Measurements from ENCODE around the gene NCKAP5L.
"Not testable (repeated sequence)": the region's sequence is repeated elsewhere in the genome, so short reads cannot be mapped to it uniquely, and the experiment has no call there.

NCKAP5L gene

GRCh38 chr12:49790741-49791555, 37.3 kb downstream of the NCKAP5L start:
- Mint-ChIP-seq H3K27me3 (no peaks in the 10 kb centered on the region), H3K4me1 (no peaks in the 10 kb centered on the region), H3K9me3 (peaks cover 6% of the 10 kb centered on the region), H3K27ac (ENCODE audit: low read depth) (peak overlapping the region; percentile 27), H3K4me3 (no peak overlapping the region), H3K36me3 (ENCODE audit: insufficient read depth) (peaks cover 5% of the 10 kb centered on the region)
- DNase-seq (ENCODE audit: low spot score in 2 of 2) (no peak), ATAC-seq (replicated peaks; ENCODE audit: extremely low read depth, poor library complexity, severe bottlenecking) (no peak)

GRCh38 chr12:49789992-49790391, 38.2 kb downstream of the NCKAP5L start:
- H3K27ac Mint-ChIP-seq (ENCODE audit: low read depth), result peak overlapping the region; percentile 27
- no peaks in the 10 kb centered on the region for H3K27me3 Mint-ChIP-seq
- no peak for ATAC-seq (replicated peaks; ENCODE audit: extremely low read depth, poor library complexity, severe bottlenecking)

DNA sequence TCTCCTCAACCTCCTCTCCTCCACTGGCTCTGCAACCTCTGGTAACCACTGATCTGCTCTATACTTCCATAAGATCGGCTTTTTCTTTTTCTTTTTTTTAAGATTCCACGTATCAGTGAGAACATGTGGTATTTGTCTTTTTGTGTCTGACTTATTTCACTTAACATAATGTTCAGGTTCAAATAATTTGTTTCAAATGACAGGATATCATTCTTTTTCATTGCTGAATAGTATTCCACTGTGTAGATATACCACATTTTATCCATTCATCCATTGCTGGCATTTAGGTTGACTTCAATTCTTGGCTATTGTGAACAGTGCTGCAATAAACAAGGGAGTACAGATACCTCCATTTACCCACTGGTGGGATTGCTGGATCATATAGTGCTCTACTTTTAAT, 40.5 kb downstream of the NCKAP5L start:
- H3K36me3 Mint-ChIP-seq (ENCODE audit: insufficient read depth), result peaks cover 5% of the 10 kb centered on the region
- H3K27me3 Mint-ChIP-seq, result peaks cover 13% of the 10 kb centered on the region
- no peak overlapping the region for H3K27ac Mint-ChIP-seq (ENCODE audit: low read depth)
- no peak overlapping the region for H3K4me3 Mint-ChIP-seq
- H3K4me1 Mint-ChIP-seq, result no peaks in the 10 kb centered on the region
- peaks cover 6% of the 10 kb centered on the region for H3K9me3 Mint-ChIP-seq
- no peak for DNase-seq (ENCODE audit: low spot score in 2 of 2)
- ATAC-seq (replicated peaks; ENCODE audit: extremely low read depth, poor library complexity, severe bottlenecking), result no peak

More at GRCh38 chr12:49789992-49790391, 38.2 kb downstream of the NCKAP5L start:
- H3K4me3 Mint-ChIP-seq, result no peak overlapping the region
- H3K36me3 Mint-ChIP-seq (ENCODE audit: insufficient read depth), result peaks cover 2% of the 10 kb centered on the region
- DNase-seq (ENCODE audit: low spot score in 2 of 2), result no peak
- H3K9me3 Mint-ChIP-seq, result peaks cover 6% of the 10 kb centered on the region
- no peaks in the 10 kb centered on the region for H3K4me1 Mint-ChIP-seq

DNA sequence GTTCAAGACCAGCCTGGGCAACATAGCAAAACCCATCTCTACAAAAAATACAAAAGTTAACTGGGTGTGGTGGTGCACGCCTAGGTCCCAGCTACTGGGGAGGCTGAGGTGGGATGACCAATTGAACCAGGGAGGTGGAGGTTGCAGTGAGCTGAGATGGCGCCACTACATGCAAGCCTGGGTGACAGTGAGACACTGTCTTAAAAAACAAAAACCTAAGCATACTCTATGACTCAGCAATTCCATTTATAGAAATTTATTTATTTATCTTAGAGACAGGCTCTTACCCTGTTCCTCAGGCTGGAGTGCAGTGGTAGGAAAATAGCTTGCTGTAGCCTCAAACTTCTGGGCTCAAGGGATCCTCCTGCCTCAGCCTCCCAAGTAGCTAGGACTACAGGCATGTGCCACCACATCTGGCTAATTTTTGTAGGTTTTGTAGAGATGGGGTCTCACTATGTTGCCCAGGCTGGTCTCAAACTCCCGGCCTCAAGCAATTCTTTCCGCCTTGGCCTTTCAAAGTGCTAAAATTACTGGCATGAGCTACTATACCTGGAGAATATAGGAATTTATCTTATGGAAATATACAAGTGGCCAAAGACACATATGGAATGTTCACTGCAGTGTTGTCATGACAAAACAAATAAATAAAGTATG, 43.3 kb downstream of the NCKAP5L start:
- Mint-ChIP-seq H3K36me3 (ENCODE audit: insufficient read depth) (peaks cover 5% of the 10 kb centered on the region), H3K4me3 (no peak overlapping the region), H3K4me1 (no peaks in the 10 kb centered on the region), H3K9me3 (peaks cover 6% of the 10 kb centered on the region), H3K27ac (ENCODE audit: low read depth) (no peak overlapping the region), H3K27me3 (peaks cover 27% of the 10 kb centered on the region)
- DNase-seq (ENCODE audit: low spot score in 2 of 2) (no peak), ATAC-seq (replicated peaks; ENCODE audit: extremely low read depth, poor library complexity, severe bottlenecking) (no peak)

DNA sequence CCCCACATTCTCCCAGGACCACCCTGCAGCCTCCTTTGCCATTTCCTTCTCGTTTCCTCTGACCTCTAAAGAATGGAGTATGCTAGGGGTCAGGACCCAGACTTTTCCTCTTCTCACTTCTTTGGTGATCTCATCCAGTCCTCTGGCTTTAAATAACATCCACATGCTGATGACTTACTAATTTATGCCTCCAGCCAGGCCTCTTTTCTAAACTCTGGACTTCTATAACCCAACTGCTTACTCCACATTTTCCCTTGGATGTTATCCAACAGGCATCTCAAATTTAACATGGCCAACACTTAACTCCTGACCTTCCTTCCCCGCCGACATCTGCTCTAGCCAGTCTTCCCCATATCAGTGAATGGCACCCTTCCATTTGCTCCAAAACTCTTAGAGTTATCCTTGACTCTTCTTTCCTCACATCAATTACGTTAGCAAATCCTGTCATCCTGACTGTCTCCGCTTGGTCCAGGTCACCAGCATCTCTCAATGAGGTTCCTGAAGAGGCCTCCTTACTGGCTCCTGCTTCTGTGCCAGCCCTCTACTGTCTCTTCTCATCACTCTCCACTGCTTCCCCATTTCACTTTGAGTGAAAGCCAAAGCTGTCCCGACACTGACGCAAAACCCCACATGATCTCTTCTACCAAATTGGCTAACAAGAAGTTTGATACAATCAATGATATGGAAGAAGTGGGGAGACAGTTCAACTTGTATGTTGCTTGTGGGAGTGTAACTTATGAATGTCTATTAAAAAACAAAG, 44.1 kb downstream of the NCKAP5L start:
- ATAC-seq (replicated peaks; ENCODE audit: extremely low read depth, poor library complexity, severe bottlenecking) (no peak), DNase-seq (ENCODE audit: low spot score in 2 of 2) (no peak)
- H3K9me3 Mint-ChIP-seq, result peaks cover 6% of the 10 kb centered on the region
- no peak overlapping the region for H3K4me3 Mint-ChIP-seq
- peaks cover 5% of the 10 kb centered on the region for H3K36me3 Mint-ChIP-seq (ENCODE audit: insufficient read depth)
- H3K4me1 Mint-ChIP-seq, result no peaks in the 10 kb centered on the region
- peaks cover 35% of the 10 kb centered on the region for H3K27me3 Mint-ChIP-seq
- no peak overlapping the region for H3K27ac Mint-ChIP-seq (ENCODE audit: low read depth)

DNA sequence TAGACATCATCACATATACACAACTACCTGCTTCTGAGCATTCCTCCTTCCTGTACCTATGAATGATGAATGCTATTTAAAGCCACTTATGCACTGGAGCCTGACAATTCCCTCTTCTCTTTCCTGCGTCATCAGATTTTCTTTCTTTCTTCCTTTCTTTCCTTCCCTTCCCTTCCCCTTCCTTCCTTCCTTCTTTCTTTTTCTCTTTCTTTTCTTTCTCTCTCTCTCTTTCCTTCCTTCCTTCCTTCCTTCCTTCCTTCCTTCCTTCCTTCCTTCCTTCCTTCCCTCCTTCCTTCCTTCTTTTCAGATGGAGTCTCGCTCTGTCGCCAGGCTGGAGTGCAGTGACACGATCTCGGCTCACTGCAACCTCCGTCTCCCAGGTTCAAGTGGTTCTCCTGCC, 47.3 kb downstream of the NCKAP5L start:
- peaks cover 46% of the 10 kb centered on the region for H3K27me3 Mint-ChIP-seq
- not testable (repeated sequence) for ATAC-seq (replicated peaks; ENCODE audit: extremely low read depth, poor library complexity, severe bottlenecking)

GRCh38 chr12:49779581-49779980, 48.6 kb downstream of the NCKAP5L start:
- no peak for ATAC-seq (replicated peaks; ENCODE audit: extremely low read depth, poor library complexity, severe bottlenecking)
- H3K27me3 Mint-ChIP-seq, result peaks cover 46% of the 10 kb centered on the region
- DNase-seq (ENCODE audit: low spot score in 2 of 2), result no peak
- H3K4me1 Mint-ChIP-seq, result peaks cover 22% of the 10 kb centered on the region
- no peaks in the 10 kb centered on the region for H3K9me3 Mint-ChIP-seq
- no peak overlapping the region for H3K4me3 Mint-ChIP-seq
- H3K36me3 Mint-ChIP-seq (ENCODE audit: insufficient read depth), result peaks cover 2% of the 10 kb centered on the region
- H3K27ac Mint-ChIP-seq (ENCODE audit: low read depth), result no peak overlapping the region

More for the DNA sequence above, 47.3 kb downstream of the NCKAP5L start:
- not testable (repeated sequence) for H3K27ac Mint-ChIP-seq (ENCODE audit: low read depth); H3K4me3 Mint-ChIP-seq; H3K36me3 Mint-ChIP-seq (ENCODE audit: insufficient read depth); H3K9me3 Mint-ChIP-seq; DNase-seq (ENCODE audit: low spot score in 2 of 2)
- peaks cover 22% of the 10 kb centered on the region for H3K4me1 Mint-ChIP-seq

GRCh38 chr12:49777800-49778748, 50.1 kb downstream of the NCKAP5L start:
- DNase-seq (ENCODE audit: low spot score in 2 of 2), result peak; percentile 50 to 64
- no peak overlapping the region for H3K4me3 Mint-ChIP-seq
- peaks cover 34% of the 10 kb centered on the region for H3K27me3 Mint-ChIP-seq
- peak; percentile 56 for ATAC-seq (replicated peaks; ENCODE audit: extremely low read depth, poor library complexity, severe bottlenecking)
- no peaks in the 10 kb centered on the region for H3K9me3 Mint-ChIP-seq
- H3K4me1 Mint-ChIP-seq, result peaks cover 22% of the 10 kb centered on the region
- no peaks in the 10 kb centered on the region for H3K36me3 Mint-ChIP-seq (ENCODE audit: insufficient read depth)
- H3K27ac Mint-ChIP-seq (ENCODE audit: low read depth), result no peak overlapping the region

DNA sequence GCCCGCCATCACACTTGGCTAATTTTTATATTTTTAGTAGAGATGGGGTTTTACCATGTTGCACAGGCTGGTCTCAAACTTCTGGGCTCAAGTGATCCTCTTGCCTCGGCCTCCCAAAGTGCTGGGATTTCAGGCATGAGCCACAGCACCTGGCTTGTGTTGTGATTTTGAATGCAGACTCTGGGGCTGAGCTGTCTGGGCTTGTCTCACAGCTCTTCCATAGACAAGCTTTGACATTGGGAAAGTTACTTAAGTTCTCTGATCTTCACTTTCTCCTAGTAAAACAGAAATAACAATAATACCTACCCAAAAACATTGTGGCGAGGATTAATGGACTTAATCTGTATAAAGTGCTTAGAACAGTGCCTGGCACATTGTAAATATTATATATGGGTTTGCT, 50.9 kb downstream of the NCKAP5L start:
- peaks cover 22% of the 10 kb centered on the region for H3K4me1 Mint-ChIP-seq
- H3K9me3 Mint-ChIP-seq, result no peaks in the 10 kb centered on the region
- DNase-seq (ENCODE audit: low spot score in 2 of 2) (no peak), ATAC-seq (replicated peaks; ENCODE audit: extremely low read depth, poor library complexity, severe bottlenecking) (no peak)
- H3K36me3 Mint-ChIP-seq (ENCODE audit: insufficient read depth), result no peaks in the 10 kb centered on the region
- H3K27ac Mint-ChIP-seq (ENCODE audit: low read depth), result no peak overlapping the region
- H3K4me3 Mint-ChIP-seq, result no peak overlapping the region
- peaks cover 34% of the 10 kb centered on the region for H3K27me3 Mint-ChIP-seq

DNA sequence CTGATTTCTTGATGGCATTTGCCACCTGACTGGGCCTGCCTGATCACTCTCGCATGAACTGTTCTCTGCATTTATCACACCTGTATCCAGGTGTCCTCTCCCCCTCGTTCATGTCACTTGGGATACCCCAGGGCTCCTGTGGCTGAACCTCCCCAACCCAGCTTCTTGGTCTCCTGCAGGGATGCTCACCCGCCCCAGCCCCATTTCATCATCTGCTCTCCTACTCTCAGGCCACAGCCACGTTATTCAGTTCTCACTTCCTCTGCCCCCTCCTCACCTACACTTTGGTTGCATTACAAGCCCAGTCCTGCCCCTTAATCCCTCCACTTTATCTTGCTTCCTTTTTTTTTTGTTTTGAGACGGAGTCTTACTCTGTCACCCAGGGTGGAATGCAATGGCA, 51.4 kb downstream of the NCKAP5L start:
- DNase-seq (ENCODE audit: low spot score in 2 of 2) (no peak), ATAC-seq (replicated peaks; ENCODE audit: extremely low read depth, poor library complexity, severe bottlenecking) (no peak)
- no peaks in the 10 kb centered on the region for H3K36me3 Mint-ChIP-seq (ENCODE audit: insufficient read depth)
- peaks cover 22% of the 10 kb centered on the region for H3K4me1 Mint-ChIP-seq
- H3K9me3 Mint-ChIP-seq, result no peaks in the 10 kb centered on the region
- H3K4me3 Mint-ChIP-seq, result no peak overlapping the region
- H3K27me3 Mint-ChIP-seq, result peaks cover 34% of the 10 kb centered on the region
- no peak overlapping the region for H3K27ac Mint-ChIP-seq (ENCODE audit: low read depth)

DNA sequence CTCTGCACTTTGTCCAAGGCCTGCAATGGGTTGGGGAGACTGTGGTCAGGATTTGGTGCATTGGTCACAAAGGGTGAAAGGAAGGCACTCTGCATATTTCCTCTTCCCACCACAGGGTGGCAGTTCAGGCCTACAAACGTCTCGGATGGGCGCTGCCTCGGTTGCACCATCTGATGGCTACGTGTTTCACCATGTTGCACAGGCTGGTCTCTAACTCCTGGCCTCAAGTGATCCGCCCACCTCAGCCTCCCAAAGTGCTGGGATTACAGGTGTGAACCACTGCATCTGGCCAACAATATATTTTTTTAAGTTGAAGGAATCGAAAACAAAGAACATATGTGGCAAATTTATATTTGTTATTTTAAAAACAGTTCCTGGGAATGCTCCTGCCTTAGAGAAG, 51.8 kb downstream of the NCKAP5L start:
- Mint-ChIP-seq H3K4me1 (peaks cover 22% of the 10 kb centered on the region), H3K4me3 (no peak overlapping the region), H3K9me3 (no peaks in the 10 kb centered on the region), H3K36me3 (ENCODE audit: insufficient read depth) (no peaks in the 10 kb centered on the region), H3K27ac (ENCODE audit: low read depth) (no peak overlapping the region), H3K27me3 (peaks cover 34% of the 10 kb centered on the region)
- ATAC-seq (replicated peaks; ENCODE audit: extremely low read depth, poor library complexity, severe bottlenecking) (no peak), DNase-seq (ENCODE audit: low spot score in 2 of 2) (no peak)

- DNase-seq (ENCODE audit: low spot score in 2 of 2); H3K4me3 Mint-ChIP-seq; H3K9me3 Mint-ChIP-seq; ATAC-seq (replicated peaks; ENCODE audit: extremely low read depth, poor library complexity, severe bottlenecking); H3K27me3 Mint-ChIP-seq; H3K27ac Mint-ChIP-seq (ENCODE audit: low read depth); H3K36me3 Mint-ChIP-seq (ENCODE audit: insufficient read depth): not testable (repeated sequence)
- H3K4me1 Mint-ChIP-seq, result peaks cover 17% of the 10 kb centered on the region
These were observed 55.1 kb downstream of the NCKAP5L start for GRCh38 chr12:49773102-49773501.

All from central memory CD8-positive, alpha-beta T cell (primary cell).